ENCODE data around the gene SPOCK2. TPM values are rescaled to one million over a fixed set of nuclear protein-coding genes. Genes with fewer than 3 reads are reported as not detected.

SPOCK2 gene
- polyA plus RNA-seq, 1 donor from 2014 or later: 5.6 TPM

- TF ChIP-seq EZH2 (IDR thresholded peaks at IDR 0.05; ENCODE audit: borderline replicate concordance, insufficient read depth, low read length, poor library complexity, severe bottlenecking) (no peak), EP300 (conservative IDR thresholded peaks at IDR 0.05; ENCODE audit: poor library complexity, severe bottlenecking) (no peak), RAD21 (conservative IDR thresholded peaks at IDR 0.05) (no peak)
These were observed 26.5 kb upstream of the SPOCK2 start (continued) for GRCh38 chr10:72114706-72115450.

- Histone ChIP-seq H3F3A (ENCODE audit: insufficient read depth, low read length, poor library complexity, severe bottlenecking) (no peaks in the 10 kb centered on the region), H4K20me1 (ENCODE audit: insufficient read depth) (no peaks in the 10 kb centered on the region), H3K36me3 (ENCODE audit: insufficient read depth, low read length) (no peaks in the 10 kb centered on the region), H3K27me3 (ENCODE audit: insufficient read depth, low read depth, low read length) (no peaks in the 10 kb centered on the region), H2AFZ (ENCODE audit: low read depth, low read length) (no peak overlapping the region), H3K9me2 (ENCODE audit: insufficient read depth, low read length) (no peaks in the 10 kb centered on the region), H3K4me3 (ENCODE audit: low read length) (no peak overlapping the region), H3K4me2 (ENCODE audit: low read length) (no peak overlapping the region), H3K9me3 (ENCODE audit: low read length) (no peaks in the 10 kb centered on the region), H3K79me2 (replicated peaks; ENCODE audit: insufficient read depth, low read length) (no peaks in the 10 kb centered on the region), H3K9ac (ENCODE audit: low read length) (no peak overlapping the region), H3K27ac (ENCODE audit: low read length) (no peak overlapping the region)
- TF ChIP-seq CTCF (IDR thresholded peaks at IDR 0.05; ENCODE audit: poor library complexity, severe bottlenecking) (no peak), POLR2AphosphoS5 (IDR thresholded peaks at IDR 0.05) (no peak), TAF1 (IDR thresholded peaks at IDR 0.05; ENCODE audit: low read depth) (no peak), REST (IDR thresholded peaks at IDR 0.05; ENCODE audit: borderline replicate concordance) (no peak), EZH2 (IDR thresholded peaks at IDR 0.05; ENCODE audit: borderline replicate concordance, insufficient read depth, low read length, poor library complexity, severe bottlenecking) (no peak), SMC3 (conservative IDR thresholded peaks at IDR 0.05; ENCODE audit: poor library complexity) (no peak)
These were observed 22.5 kb upstream of the SPOCK2 start for GRCh38 chr10:72110673-72111401.

- H2AFZ ChIP-seq (ENCODE audit: low read depth, low read length): no peak overlapping the region
- H3K79me2 ChIP-seq (replicated peaks; ENCODE audit: insufficient read depth, low read length): no peaks in the 10 kb centered on the region
- H4K20me1 ChIP-seq (ENCODE audit: insufficient read depth): no peaks in the 10 kb centered on the region
- H3K27ac ChIP-seq (ENCODE audit: low read length): no peak overlapping the region
- no peak overlapping the region for H3K4me3 ChIP-seq (ENCODE audit: low read length)
- H3K9me2 ChIP-seq (ENCODE audit: insufficient read depth, low read length): no peaks in the 10 kb centered on the region
- TF ChIP-seq REST (IDR thresholded peaks at IDR 0.05; ENCODE audit: borderline replicate concordance) (no peak), EP300 (conservative IDR thresholded peaks at IDR 0.05; ENCODE audit: poor library complexity, severe bottlenecking) (no peak), CTCF (IDR thresholded peaks at IDR 0.05; ENCODE audit: poor library complexity, severe bottlenecking) (no peak), RAD21 (conservative IDR thresholded peaks at IDR 0.05) (no peak), TAF1 (IDR thresholded peaks at IDR 0.05; ENCODE audit: low read depth) (no peak), POLR2AphosphoS5 (IDR thresholded peaks at IDR 0.05) (no peak), MXI1 (conservative IDR thresholded peaks at IDR 0.05; ENCODE audit: poor library complexity, severe bottlenecking) (no peak)
- no peaks in the 10 kb centered on the region for H3K9me3 ChIP-seq (ENCODE audit: low read length)
- no peaks in the 10 kb centered on the region for H3K36me3 ChIP-seq (ENCODE audit: insufficient read depth, low read length)
- no peak overlapping the region for H3K4me2 ChIP-seq (ENCODE audit: low read length)
- H3K9ac ChIP-seq (ENCODE audit: low read length): no peak overlapping the region
- no peaks in the 10 kb centered on the region for H3K27me3 ChIP-seq (ENCODE audit: insufficient read depth, low read depth, low read length)
- H3F3A ChIP-seq (ENCODE audit: insufficient read depth, low read length, poor library complexity, severe bottlenecking): no peaks in the 10 kb centered on the region
These were observed 21.3 kb upstream of the SPOCK2 start for GRCh38 chr10:72109636-72110157.
